OCI-LY7 (cell line): Measurements from ENCODE around the gene NTM. TPM values are rescaled to one million over a fixed set of nuclear protein-coding genes. Genes with fewer than 3 reads are reported as not detected.

Experiments
- BruUV-seq: library from RNA; stranded (reverse); fragments of 400-500 nt; replicated peaks from 2 replicates; lab custom pipeline; 2021; lab: Mats Ljungman, UMichigan
- CTCF ChIA-PET: fragments of 300-600 bp; sonication (Branson Sonifier 250); formaldehyde crosslinking; loops from one replicate; lab custom pipeline; 2022; ENCODE audit warnings: antibody characterized with exemption; ENCODE audit not compliant: unreplicated experiment; lab: Charles Lee
- POLR2A ChIA-PET: fragments of 300-600 bp; sonication (Branson Sonifier 250); formaldehyde crosslinking; loops from one replicate; lab custom pipeline; 2022; ENCODE audit warnings: antibody characterized with exemption; lab: Charles Lee
- DNase-seq: peaks from one replicate; pipeline ENCODE4 v3.0.0-alpha.2; 2015; ENCODE audit warnings: low spot score
- H2AFZ ChIP-seq: fragments of 200-600 bp; sonication (generic), shearing (Covaris generic); 2 replicates; pipeline ENCODE4 v1.6.1; 2014; ENCODE audit warnings: mild to moderate bottlenecking, antibody characterized with exemption, low read length, moderate library complexity
- H3K27ac ChIP-seq: fragments of 200-600 bp; sonication (generic); 2 replicates; pipeline ENCODE4 v1.5.1; 2014; ENCODE audit warnings: mixed run types, low read depth, mild to moderate bottlenecking, moderate library complexity, low read length, inconsistent platforms; ENCODE audit not compliant: poor library complexity, severe bottlenecking
- H3K36me3 ChIP-seq: fragments of 200-600 bp; sonication (generic); 2 replicates; pipeline ENCODE4 v1.6.1; 2014; ENCODE audit warnings: mild to moderate bottlenecking, antibody characterized with exemption, low read length, moderate library complexity, mixed read lengths; ENCODE audit not compliant: insufficient read depth
- H3K4me1 ChIP-seq: fragments of 200-600 bp; sonication (generic); 2 replicates; pipeline ENCODE4 v1.5.1; 2014; ENCODE audit warnings: mild to moderate bottlenecking, low read length; ENCODE audit not compliant: insufficient read depth, poor library complexity, severe bottlenecking
- H3K4me2 ChIP-seq: fragments of 200-600 bp; sonication (generic); 2 replicates; pipeline ENCODE4 v1.6.1; 2014; ENCODE audit warnings: mild to moderate bottlenecking, low read length
- H3K4me3 ChIP-seq: fragments of 200-600 bp; sonication (generic); 2 replicates; pipeline ENCODE4 v1.5.1; 2014; ENCODE audit warnings: mild to moderate bottlenecking, low read depth, low read length; ENCODE audit not compliant: poor library complexity, severe bottlenecking
- H3K79me2 ChIP-seq: fragments of 200-600 bp; sonication (generic); 2 replicates; pipeline ENCODE4 v1.6.1; 2016; ENCODE audit warnings: low read depth, mild to moderate bottlenecking, low read length, moderate library complexity, mixed read lengths; ENCODE audit not compliant: insufficient read depth
- H3K9me2 ChIP-seq: fragments of 200-600 bp; sonication (generic); 2 replicates; pipeline ENCODE4 v1.6.1; 2016; ENCODE audit warnings: mild to moderate bottlenecking, low read length, mixed read lengths; ENCODE audit not compliant: insufficient read depth
- H3K9me3 ChIP-seq: fragments of 200-600 bp; sonication (generic); 2 replicates; pipeline ENCODE4 v1.6.1; 2014; ENCODE audit warnings: mild to moderate bottlenecking, mixed run types, low read length, mixed read lengths
- H4K20me1 ChIP-seq: fragments of 200-600 bp; sonication (generic); 2 replicates; pipeline ENCODE4 v1.6.1; 2014; ENCODE audit warnings: mild to moderate bottlenecking, antibody characterized with exemption, low read length, moderate library complexity, mixed read lengths; ENCODE audit not compliant: insufficient read depth
- EZH2phosphoT487 ChIP-seq: fragments of 200-600 bp; sonication (generic); IDR thresholded peaks from 2 replicates; pipeline ENCODE4 v1.6.1; 2018; ENCODE audit warnings: low read depth, borderline replicate concordance, mild to moderate bottlenecking, mixed run types, antibody characterized with exemption, low read length, moderate library complexity, mixed read lengths
- intact Hi-C: fragments of 100-400 bp; cut with micrococcal nuclease; formaldehyde crosslinking; loops from one replicate; pipeline ENCODE4 v1.10.0; 2022; ENCODE audit not compliant: unreplicated experiment
- total RNA-seq, 2 experiments: library from RNA; depleted of rRNA in 1 of 2; stranded (reverse); fragments of >200 nt in 1 of 2; shearing (Covaris generic) in 1 of 2; gene quantifications; 2 replicates each; pipeline ENCODE4 v1.2.3, GENCODE V29; 2014 to 2022
- TF ChIP-seq, protein P1 (sequence below): fragments of 200-600 bp; sonication (generic); conservative IDR thresholded peaks from 2 replicates; pipeline ENCODE4 v1.5.1; 2014; ENCODE audit warnings: mild to moderate bottlenecking, antibody characterized with exemption, low read length, moderate library complexity, mixed read lengths

NTM gene
- total RNA-seq, 2 experiments from 2014 or later, result not detected

DNA sequence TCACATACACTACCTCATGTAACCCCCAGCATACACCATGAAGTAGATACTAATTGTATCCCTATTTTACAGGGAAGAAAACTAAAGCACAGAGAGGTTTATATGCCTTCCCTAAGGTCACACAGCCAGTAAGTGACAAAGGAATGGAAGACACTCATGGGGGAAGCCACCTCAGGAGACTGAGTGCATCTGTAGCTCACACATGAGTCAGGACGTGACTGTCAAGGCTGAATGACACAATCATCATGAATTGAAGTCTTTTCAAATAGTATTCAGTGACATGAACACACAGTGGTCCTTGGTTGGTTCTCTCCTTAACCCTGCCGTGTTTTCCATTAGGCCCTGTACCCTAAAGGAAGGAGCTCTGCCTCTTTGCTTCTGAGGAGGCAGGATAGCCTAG is 463.0 kb downstream of the NTM start:
- Histone ChIP-seq H3K36me3 (no peaks in the 10 kb centered on the region), H3K4me2 (no peak overlapping the region), H3K27ac (no peak overlapping the region), H3K4me3 (no peak overlapping the region), H2AFZ (no peak overlapping the region), H3K9me3 (no peaks in the 10 kb centered on the region), H3K4me1 (peaks cover 6% of the 10 kb centered on the region), H4K20me1 (no peaks in the 10 kb centered on the region), H3K79me2 (no peaks in the 10 kb centered on the region), H3K9me2 (no peaks in the 10 kb centered on the region)
- BruUV-seq, result no TSS peak
- intact Hi-C loops, result no loop called here
- POLR2A ChIA-PET, result interaction anchor here (0.6 kb wide), 2 partner anchors 195 to 1558 kb away, joined by 3 to 6 read pairs; no protein-coding TSS in a partner anchor
- CTCF ChIA-PET, result no interaction called here
- no peak for TF ChIP-seq EZH2phosphoT487
- TF ChIP-seq, protein P1, sequence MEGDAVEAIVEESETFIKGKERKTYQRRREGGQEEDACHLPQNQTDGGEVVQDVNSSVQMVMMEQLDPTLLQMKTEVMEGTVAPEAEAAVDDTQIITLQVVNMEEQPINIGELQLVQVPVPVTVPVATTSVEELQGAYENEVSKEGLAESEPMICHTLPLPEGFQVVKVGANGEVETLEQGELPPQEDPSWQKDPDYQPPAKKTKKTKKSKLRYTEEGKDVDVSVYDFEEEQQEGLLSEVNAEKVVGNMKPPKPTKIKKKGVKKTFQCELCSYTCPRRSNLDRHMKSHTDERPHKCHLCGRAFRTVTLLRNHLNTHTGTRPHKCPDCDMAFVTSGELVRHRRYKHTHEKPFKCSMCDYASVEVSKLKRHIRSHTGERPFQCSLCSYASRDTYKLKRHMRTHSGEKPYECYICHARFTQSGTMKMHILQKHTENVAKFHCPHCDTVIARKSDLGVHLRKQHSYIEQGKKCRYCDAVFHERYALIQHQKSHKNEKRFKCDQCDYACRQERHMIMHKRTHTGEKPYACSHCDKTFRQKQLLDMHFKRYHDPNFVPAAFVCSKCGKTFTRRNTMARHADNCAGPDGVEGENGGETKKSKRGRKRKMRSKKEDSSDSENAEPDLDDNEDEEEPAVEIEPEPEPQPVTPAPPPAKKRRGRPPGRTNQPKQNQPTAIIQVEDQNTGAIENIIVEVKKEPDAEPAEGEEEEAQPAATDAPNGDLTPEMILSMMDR, result no peak
- no peak for DNase-seq

DNA sequence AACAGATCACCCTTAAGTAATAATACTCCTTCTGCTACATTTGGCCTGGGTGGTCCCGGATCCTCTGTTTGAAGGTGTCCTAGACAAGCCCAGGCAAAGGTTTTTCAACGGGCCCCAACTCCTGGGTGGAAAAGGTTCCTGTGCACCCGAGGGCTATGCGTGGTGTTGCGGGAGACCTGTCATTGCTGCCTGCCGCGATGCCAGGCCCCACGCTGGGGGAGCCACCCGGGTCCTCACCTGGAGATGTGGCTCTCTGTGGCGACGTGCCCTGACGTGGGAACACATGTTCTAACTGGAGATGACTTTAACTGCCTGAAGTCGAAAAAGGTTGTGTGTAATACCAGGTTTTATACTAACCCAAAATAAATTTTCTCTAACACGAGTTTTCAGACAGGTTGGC is 467.1 kb downstream of the NTM start:
- Histone ChIP-seq H3K4me3 (no peak overlapping the region), H3K4me2 (no peak overlapping the region), H3K9me2 (no peaks in the 10 kb centered on the region), H3K36me3 (no peaks in the 10 kb centered on the region), H3K9me3 (no peaks in the 10 kb centered on the region), H4K20me1 (no peaks in the 10 kb centered on the region), H3K79me2 (no peaks in the 10 kb centered on the region), H3K4me1 (no peaks in the 10 kb centered on the region), H2AFZ (no peak overlapping the region), H3K27ac (no peak overlapping the region)
- intact Hi-C loops, result no loop called here
- POLR2A ChIA-PET, result no interaction called here
- no peak for DNase-seq
- no peak for TF ChIP-seq EZH2phosphoT487
- TF ChIP-seq, protein P1, result no peak
- no TSS peak for BruUV-seq
- CTCF ChIA-PET, result no interaction called here

DNA sequence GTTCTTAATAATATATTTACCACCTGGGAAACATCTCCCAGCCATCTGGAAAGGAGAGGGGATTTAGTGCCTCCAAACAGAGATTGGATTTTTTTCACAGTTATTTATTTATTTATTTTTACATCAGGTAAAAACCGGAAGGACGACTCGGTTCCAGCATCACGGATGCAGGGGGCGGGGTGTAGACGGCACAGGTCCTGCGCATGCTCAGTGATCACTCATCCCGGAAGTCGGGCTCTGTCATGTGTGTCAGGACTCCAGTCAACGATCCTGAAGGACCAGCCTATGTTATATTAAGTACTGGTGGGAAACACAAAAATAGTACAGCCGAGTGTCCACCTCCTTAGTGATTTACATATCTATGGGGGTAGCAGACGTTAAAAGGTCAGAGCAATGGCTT is 467.6 kb downstream of the NTM start:
- Histone ChIP-seq H3K36me3 (no peaks in the 10 kb centered on the region), H3K9me3 (no peaks in the 10 kb centered on the region), H3K27ac (no peak overlapping the region), H3K4me2 (no peak overlapping the region), H4K20me1 (no peaks in the 10 kb centered on the region), H2AFZ (no peak overlapping the region), H3K9me2 (no peaks in the 10 kb centered on the region), H3K79me2 (no peaks in the 10 kb centered on the region), H3K4me3 (no peak overlapping the region), H3K4me1 (no peaks in the 10 kb centered on the region)
- intact Hi-C loops, result no loop called here
- DNase-seq, result no peak
- POLR2A ChIA-PET, result no interaction called here
- CTCF ChIA-PET, result no interaction called here
- no TSS peak for BruUV-seq
- TF ChIP-seq, protein P1, result no peak
- no peak for TF ChIP-seq EZH2phosphoT487
